Ovary (tissue), 9 donors: Measurements from ENCODE around the gene NFYC. TPM values are rescaled to one million over a fixed set of nuclear protein-coding genes. Genes with fewer than 3 reads are reported as not detected.

Experiments
- DNase-seq, 5 donors: peaks; one replicate each; pipeline ENCODE4 v3.0.0-alpha.2; 2019 to 2020
- H3K27ac ChIP-seq, 2 donors: fragments of 200-600 bp; one replicate each; pipeline versions ENCODE4 v1.5.1 to v1.8.0; 2019 to 2022
- H3K27me3 ChIP-seq: fragments of 200-600 bp; one replicate; pipeline ENCODE4 v1.8.0; 2022
- H3K36me3 ChIP-seq: fragments of 200-600 bp; sonication (generic); one replicate; pipeline ENCODE4 v1.5.1; 2019
- H3K4me1 ChIP-seq: one replicate; pipeline ENCODE4 v1.8.1; 2013; ENCODE audit warnings: mild to moderate bottlenecking, moderate library complexity; ENCODE audit not compliant: insufficient read depth
- H3K4me3 ChIP-seq: fragments of 200-600 bp; sonication (generic); one replicate; pipeline ENCODE4 v1.5.1; 2017
- H3K9me3 ChIP-seq, 2 donors: fragments of 200-600 bp in 1 of 2; sonication (generic) in 1 of 2; one replicate each; pipeline versions ENCODE4 v1.5.1 to v1.8.1; 2013 to 2019; ENCODE audit warnings: mild to moderate bottlenecking in 1 of 2, moderate library complexity in 1 of 2
- CTCF ChIP-seq, 3 donors: fragments of 450-650 bp in 2 of 3; fragments of 200-600 bp in 1 of 3; IDR thresholded peaks; one replicate each; pipeline versions ENCODE4 v1.5.1 to v1.8.0; 2016 to 2022; ENCODE audit warnings: antibody characterized with exemption in 3 of 3, mild to moderate bottlenecking in 1 of 3
- EP300 ChIP-seq: sonication (generic); formaldehyde crosslinking; IDR thresholded peaks from one replicate; pipeline ENCODE4 v1.6.1; 2017; ENCODE audit warnings: antibody characterized with exemption
- POLR2A ChIP-seq: fragments of 450-650 bp; IDR thresholded peaks from one replicate; pipeline ENCODE4 v1.6.1; 2017; ENCODE audit warnings: antibody characterized with exemption, mild to moderate bottlenecking, moderate library complexity
- WGBS, 3 donors: extraction: QIAGEN DNeasy Blood & Tissue Kit in 1 of 3; methylation state at CpG; one replicate each; pipeline versions ENCODE4 v1.1.5 to v1.1.7; 2013 to 2017; 5-methylcytosine and 5-hydroxymethylcytosine counted together
- intact Hi-C, 4 donors: fragments of 100-400 bp; cut with DNase I; formaldehyde crosslinking; loops; one replicate each; pipeline versions ENCODE4 v1.11.0 to v1.15.1; 2022 to 2023
- polyA plus RNA-seq, 2 donors: library from polyadenylated mRNA; stranded (reverse); fragments of 200-250 nt in 1 of 2; fragments of 350-450 nt in 1 of 2; fragmentation: Illumina TruSeq in 1 of 2; extraction: RNeasy Lipid Tissue Mini Kit (QIAGEN cat#74804) in 1 of 2; gene quantifications; one replicate each; pipeline ENCODE4 v1.2.3, GENCODE V29; 2013 to 2014
- total RNA-seq, 7 donors: library from RNA; depleted of rRNA in 2 of 7; stranded (reverse); fragments of >200 nt in 2 of 7; fragmentation: NEBNext Ultra II Directional in 3 of 7; extraction: Animal tissue kit (Norgen Biotek cat#: 25700) in 3 of 7; gene quantifications; one replicate each; pipeline versions ENCODE4 v1.1.0 to v1.2.4, GENCODE V29; 2016 to 2023
- donor health status: DM: no; HTN: no; CAD: no; lungs with moderate emphysema.
- donor health status: DM: no; HTN: no; CAD: no.
- donor health status: Bipolar disorder and iron deficiency.
- donor health status: DM: yes; HTN: yes; CAD: no.
- donor health status: DM: no; HTN: no; CAD: no.
- donor health status: DM: yes; HTN: yes; CAD: no.

Gene NFYC
- total and polyA plus RNA-seq, 9 donors: 28.8 to 90.9 (median 45.1) TPM

DNA sequence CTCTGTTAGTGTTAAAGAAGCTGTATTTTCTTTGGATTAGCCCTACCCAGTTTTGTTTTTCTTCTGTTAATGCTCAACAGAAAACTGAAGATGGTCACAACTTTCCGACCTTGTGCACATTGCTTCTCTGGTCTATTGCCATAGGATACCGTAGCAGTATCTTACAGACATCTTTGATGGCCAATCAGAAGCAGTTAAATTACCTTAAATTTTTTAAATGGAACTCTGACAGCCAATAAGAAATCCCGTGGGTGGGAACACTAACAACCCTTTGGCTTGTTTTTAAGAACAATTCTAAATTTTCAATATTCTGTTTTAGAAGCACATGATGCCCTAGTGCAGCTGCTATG lies 17.2 kb downstream of the NFYC start:
- TF ChIP-seq EP300: no peak
- TF ChIP-seq CTCF (IDR thresholded peaks at IDR 0.05): no peak
- TF ChIP-seq POLR2A: no peak
- WGBS, 3 donors: 0 to 3% (median 1%) methylated on average over 3 of the region's 3 CpGs
- H3K4me3 ChIP-seq: peak overlapping the region; percentile 45
- no peak for DNase-seq
- no peaks in the 10 kb centered on the region for H3K27me3 ChIP-seq
- H3K36me3 ChIP-seq: no peaks in the 10 kb centered on the region
- no peak overlapping the region for H3K27ac ChIP-seq
- H3K9me3 ChIP-seq: no peaks in the 10 kb centered on the region
- H3K4me1 ChIP-seq: peaks cover 13% of the 10 kb centered on the region
- intact Hi-C loops: no loop called here

DNA sequence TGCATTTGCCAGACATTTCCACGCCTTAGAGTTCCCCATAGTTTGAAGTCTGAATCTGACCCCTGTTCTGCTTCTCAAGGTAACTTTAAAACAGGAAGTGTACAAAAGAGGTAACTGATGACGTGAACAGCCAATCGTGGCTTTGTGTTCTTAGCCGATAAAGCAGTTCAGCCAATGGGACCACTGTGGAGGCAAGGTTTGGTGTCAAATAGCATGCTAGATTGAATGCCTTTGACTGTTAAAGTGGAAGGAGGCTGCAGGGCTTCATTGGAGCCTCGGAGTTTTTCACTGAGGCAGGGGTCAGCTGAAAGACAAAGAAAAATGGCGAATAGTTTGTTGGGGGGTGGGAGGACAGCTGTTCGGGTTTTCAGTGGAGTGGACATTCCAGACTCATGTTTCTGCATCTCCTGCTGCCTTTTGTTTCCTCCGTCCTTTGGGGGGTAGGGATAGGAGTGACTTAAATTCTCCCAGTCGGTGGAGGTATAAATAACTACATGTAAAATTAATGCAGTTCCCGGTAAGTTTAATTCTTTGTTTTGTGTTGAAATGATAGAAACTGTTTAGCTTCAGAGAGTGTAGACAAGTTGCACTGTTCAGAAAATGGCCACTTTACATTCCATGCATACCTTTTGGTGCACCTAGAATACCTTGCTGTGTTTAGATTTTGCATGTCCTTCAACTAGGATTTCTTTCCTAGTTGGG lies 17.7 kb downstream of the NFYC start:
- peak; percentile 57 to 80 (median 67) for DNase-seq
- Histone ChIP-seq H3K9me3 (no peaks in the 10 kb centered on the region), H3K4me1 (peaks cover 10% of the 10 kb centered on the region), H3K27me3 (no peaks in the 10 kb centered on the region), H3K4me3 (peak overlapping the region; percentile 45), H3K27ac (no peak overlapping the region), H3K36me3 (no peaks in the 10 kb centered on the region)
- TF ChIP-seq EP300 (no peak), POLR2A (no peak), CTCF (IDR thresholded peaks at IDR 0.05) (no peak)
- intact Hi-C loops: no loop called here
- WGBS, 3 donors: 0 to 3% (median 1%) methylated on average over 10 of the region's 10 CpGs

DNA sequence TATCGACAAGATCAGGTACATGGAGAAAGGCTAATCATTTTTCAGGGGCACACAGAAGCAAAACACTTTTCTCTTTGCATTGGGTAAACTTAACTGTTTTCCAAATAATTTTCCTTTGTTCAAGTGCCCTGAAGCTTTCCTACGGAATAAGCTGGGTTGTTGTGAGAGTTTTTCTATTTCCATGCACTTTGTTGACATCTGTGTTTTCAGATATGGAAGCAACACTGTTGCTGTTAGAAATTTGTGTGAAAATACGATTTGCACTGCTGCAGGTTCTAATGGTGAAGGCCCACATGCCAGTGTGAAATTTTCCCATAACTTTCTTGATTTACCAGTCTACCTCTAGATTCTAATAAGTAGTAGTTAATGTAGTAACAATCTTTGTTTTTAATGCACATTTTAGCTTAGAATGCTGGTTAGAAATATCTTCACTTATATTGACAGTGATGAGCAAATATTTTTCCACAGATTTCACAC lies 18.3 kb downstream of the NFYC start:
- Histone ChIP-seq H3K4me3 (peak overlapping the region; percentile 45), H3K27ac (no peak overlapping the region), H3K9me3 (no peaks in the 10 kb centered on the region), H3K36me3 (no peaks in the 10 kb centered on the region), H3K27me3 (no peaks in the 10 kb centered on the region), H3K4me1 (peaks cover 10% of the 10 kb centered on the region)
- WGBS, 3 donors: 1 to 6% (median 3%) methylated on average over 3 of the region's 3 CpGs
- intact Hi-C loops: no loop called here
- DNase-seq: no peak
- TF ChIP-seq EP300 (no peak), CTCF (IDR thresholded peaks at IDR 0.05) (no peak), POLR2A (no peak)

GRCh38 chr1:40710581-40711315 lies 19.2 kb downstream of the NFYC start:
- Histone ChIP-seq H3K4me1 (peaks cover 9% of the 10 kb centered on the region), H3K36me3 (no peaks in the 10 kb centered on the region), H3K9me3 (no peaks in the 10 kb centered on the region), H3K27me3 (no peaks in the 10 kb centered on the region), H3K4me3 (no peak overlapping the region), H3K27ac (no peak overlapping the region)
- DNase-seq: no peak
- intact Hi-C loops: no loop called here
- 1 to 3% (median 2%) methylated on average over 7 of the region's 7 CpGs for WGBS, 3 donors
- TF ChIP-seq EP300 (no peak), CTCF (IDR thresholded peaks at IDR 0.05) (no peak), POLR2A (no peak)
